ENCODE measurements around the gene CASP6.

The CASP6 gene

DNA sequence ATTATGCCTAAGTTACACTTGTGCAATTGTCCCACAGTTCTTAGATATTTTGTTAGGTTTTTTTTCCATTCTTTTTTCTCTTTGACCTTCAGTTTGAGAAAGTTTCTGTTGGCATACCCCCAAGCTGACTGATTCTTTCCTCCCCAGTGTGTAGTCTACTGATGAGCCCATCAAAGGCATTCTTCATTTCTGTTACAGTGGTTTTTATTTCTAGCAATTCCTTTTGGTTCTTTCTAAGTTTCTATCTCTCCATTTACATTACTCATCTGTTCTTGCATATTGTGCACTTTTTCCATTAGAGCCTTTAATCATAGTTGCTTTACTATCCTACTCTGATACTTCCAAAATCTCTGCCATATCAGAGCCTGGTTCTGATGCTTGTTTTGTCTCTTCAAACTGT, 31.9 kb downstream of the CASP6 start:
- DNase-seq (ENCODE audit: low spot score) = no peak

DNA sequence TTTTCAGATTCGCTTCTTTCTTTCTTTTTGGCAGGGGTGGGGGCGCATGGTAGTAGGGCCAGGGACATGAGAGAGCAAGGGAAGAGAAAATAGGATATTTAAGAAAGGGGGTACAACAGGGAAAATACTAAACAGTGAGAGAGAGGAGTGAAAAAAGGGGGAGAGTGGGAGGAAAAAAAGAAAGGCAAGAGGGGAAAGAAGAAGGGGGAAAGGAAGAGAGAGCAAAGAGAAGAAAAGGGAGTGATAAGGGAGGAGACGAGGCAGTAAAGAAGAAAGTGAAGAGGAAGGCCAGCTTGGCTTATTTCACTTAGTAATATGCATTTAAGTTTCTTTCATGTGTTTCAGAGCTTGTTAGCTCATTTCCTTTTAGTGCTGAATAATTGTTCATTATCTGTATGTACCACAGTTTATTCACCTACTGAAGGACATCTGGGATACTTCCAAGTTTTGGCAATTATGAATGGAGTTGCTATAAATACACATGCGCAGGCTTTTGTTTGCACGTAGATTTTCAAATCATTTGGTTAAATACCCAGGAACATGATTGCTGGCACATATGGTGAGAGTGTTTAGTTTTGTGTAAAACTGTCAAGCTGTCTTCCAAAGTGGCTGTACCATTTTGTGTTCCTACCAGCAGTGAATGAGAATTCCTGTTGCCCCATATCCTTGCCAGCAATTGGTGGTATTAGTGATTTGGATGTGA, 37.3 kb downstream of the CASP6 start:
- no peak for DNase-seq (ENCODE audit: low spot score)

DNA sequence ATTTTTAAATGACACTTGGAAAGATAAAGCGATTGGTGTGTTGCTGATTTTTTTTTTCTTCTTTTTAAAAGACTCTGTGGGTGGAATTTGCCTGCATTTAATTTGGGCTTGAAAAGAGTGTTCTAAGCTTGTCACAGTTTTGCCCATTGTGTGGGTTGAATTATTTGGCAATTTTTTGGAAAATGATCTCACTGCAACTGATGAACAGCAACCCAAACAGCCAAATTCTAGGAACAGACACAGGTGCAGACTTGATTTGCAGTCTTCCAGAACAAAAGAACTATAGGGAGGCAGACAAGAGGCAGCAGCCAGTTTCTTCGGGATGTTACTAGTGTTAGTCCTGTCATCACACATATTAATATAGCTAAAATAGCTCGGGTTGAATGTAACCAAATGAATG, 40.5 kb downstream of the CASP6 start:
- peak; percentile 59 for DNase-seq (ENCODE audit: low spot score)

DNA sequence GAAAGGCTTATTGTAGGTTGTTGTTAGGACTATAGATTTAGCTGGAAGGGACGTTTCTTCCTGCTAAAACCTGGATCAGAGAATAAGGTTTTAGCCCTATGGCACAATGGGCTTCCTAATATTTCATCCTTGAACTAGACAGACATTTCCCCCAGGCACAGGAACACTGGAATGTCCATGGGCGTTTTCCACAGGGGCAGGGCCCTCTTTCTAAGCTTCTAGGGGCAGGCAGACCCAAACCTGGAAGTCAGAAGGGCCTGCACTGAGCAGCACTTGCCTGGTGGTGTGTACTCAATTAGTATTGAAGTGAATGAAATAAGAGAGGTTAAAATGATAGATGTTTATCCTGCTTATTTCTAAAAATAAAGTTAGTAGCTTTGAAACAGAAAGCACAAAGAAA, 41.1 kb downstream of the CASP6 start:
- DNase-seq (ENCODE audit: low spot score) = no peak

DNA sequence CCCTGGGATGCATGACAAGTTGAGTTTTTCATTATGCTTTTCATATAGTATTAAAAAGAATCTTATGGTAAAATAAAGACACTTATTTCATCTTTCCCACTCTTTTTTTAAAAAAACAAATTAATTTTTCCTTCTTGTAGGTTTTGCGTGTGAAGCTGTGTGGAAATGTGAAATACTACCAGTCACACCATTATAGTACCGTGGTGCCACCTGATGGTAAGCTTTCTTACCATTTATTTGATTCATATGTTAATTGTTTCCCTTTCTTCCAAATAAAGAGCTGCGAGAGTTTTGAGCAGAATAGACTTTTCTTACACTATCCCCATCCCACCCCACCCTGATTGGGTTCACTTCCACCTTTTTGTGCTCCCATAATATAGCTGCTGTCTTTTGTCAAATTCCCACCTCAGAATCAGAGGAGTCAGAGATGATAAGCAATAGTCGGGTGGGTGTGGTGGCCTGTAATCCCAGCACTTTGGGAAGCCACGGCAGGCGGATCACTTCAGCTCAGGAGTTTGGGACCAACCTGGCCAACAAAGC, 44.3 kb downstream of the CASP6 start:
- DNase-seq (ENCODE audit: low spot score) = peak; percentile 1

DNA sequence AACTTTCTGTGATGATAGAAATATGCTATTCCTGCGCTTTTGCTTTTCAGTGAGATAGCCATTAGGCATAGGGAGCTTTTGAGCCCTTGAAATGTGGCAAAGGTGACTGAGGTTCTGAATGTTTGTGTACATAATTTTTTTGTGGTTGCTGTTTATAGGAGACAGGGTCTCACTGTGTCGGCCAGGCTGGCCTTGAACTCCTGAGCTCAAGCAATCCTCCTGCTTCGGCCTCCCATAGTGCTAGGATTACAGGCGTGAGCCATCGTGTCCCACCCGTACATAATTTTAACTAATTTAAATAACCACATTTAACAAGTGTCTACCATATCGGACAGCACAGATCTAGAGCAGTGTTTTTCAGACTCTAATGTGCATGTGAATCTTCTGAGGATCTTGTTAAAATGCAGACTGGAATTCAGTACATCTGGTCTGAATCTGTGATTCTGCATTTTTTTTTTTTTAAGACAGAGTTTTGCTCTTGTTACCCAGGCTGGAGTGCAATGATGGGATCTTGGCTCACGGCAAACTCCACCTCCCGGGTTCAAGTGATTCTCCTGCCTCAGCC, 45.3 kb downstream of the CASP6 start:
- no peak for DNase-seq (ENCODE audit: low spot score)

DNA sequence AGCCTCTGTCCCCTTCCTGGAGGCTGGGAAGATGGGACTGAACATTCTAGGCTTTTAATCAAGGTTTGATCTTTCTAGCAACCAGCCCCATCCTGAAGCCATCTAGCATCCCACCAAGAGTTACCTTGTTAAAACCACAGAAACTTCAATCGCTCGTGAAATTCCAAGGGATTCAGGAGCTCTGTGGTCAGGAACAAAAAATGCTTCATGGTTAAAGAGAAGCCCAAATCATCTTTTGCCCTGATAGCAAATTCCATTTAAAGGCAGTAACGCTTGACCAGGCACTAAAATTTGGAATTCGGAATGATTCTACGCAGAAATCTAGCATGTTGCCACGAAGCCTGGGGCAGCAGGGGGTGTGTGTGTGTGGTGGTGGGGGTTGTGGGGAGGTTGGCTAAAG, 47.8 kb downstream of the CASP6 start:
- DNase-seq (ENCODE audit: low spot score) = no peak

DNA sequence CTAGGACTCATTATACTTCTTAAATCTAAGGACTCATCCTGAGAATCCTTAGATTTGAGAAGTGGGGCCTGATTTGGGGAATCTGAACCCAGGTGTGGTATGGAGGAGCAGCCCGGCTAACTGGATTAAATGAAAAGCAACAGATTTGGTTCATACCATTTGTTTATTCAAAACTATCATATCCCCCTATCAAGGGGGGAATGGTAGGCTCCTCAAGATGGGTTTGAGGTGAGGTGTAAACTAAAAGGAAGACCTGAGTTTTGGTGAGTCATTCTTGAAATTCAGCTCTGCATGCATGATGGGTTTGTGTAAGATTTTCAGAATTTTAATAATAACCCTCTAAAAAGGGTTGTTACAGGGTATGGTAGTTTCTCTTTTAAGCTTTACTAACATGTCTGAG, 53.4 kb downstream of the CASP6 start:
- DNase-seq (ENCODE audit: low spot score) = no peak

DNA sequence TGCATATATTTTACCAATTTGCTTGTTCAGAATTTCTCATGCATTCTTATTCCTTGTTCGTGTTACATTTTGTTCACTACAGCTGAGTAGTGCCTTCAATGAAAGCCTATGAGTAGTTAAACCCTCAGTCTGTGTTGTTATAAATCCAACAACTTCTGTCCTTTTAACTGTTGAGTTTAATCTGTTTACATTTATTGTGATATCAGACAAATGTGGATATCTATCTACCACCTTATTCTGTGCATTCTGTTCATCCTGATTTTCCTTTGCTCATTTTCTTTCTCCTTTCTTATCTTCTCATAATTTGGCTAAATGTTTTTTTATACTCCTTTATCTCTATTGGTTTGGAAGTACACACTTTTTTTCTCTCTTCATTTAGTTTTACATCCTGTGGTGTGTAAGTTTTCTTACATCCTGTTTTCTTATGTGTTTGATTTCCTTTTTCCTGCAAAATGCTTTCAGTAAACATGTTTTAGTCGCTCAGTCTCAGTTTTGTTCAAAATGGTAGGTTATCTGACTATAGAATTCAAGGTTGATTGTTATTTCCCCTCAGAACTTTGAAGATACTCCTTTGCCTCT, 54.2 kb downstream of the CASP6 start:
- no peak for DNase-seq (ENCODE audit: low spot score)

DNA sequence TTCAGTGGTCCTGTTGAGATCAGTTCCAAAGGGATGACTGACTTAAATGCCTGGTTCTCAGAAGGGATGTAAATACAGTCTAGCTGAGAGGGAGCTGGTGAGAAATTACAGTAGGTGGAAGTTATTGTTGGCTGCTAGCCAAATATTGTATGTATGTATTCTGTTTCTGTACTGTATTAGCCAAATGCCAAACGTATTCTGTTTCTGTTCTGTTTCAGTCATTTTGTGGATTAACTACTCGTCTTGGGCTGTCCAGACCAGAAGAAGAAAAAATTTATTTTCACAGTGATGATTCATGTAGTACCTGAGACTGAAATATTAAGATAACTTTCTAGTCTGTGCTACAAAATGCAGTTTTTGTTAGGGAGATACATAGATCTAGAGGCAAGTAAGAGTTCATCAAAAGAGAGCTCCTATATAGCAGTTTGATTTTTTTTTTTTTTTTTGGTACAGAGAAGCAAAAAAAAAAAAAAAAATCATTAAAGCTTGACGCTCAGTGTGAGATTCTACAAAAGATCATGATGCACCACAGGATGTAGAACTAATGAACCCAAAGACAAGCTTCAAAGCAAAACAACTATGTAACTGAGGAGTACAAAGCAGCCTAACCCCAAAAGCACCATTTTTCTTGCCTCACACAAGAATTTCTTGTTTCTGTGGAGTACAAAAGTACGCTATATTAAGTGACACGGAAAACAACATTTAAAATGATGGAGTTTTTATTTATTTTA, 54.8 kb downstream of the CASP6 start:
- DNase-seq (ENCODE audit: low spot score) = no peak

DNA sequence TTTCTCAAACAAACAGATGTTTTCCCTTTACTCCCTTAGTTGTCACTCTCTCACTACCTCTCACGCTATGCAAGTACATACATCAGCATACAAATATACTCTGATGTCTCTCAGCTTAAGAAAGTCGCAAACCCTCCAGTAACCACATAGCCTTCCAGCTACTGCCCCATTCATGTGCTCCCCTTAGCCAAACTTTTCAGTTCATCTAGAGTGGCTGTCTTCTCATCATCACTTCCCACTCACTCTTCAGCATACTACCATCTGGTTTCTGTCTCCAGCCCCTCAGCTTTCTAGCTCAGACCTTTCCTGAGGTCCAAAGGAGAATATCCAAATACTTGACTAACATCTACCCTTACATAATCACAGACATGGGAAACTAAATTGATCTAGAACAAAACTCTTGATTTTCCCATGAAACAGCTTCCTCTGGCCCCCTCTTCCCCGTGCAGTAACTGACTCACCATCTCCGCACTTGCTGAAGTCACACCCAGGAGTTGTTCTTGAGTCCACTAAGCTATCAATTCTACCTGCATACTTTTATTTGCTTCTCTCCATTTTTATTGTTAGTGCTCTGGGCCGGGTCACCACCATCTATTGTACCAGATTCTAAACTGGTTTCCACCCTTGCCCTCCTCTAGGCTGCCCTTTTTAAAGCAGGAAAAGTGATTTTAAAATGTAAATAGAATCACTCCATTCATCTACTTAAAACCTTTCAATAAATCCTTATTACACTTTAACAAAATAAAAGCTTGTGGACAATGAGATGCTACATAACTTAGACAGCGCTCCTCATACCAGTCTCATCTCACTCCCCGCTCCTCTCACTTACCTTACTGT, 57.2 kb downstream of the CASP6 start:
- no peak for DNase-seq (ENCODE audit: low spot score)

DNA sequence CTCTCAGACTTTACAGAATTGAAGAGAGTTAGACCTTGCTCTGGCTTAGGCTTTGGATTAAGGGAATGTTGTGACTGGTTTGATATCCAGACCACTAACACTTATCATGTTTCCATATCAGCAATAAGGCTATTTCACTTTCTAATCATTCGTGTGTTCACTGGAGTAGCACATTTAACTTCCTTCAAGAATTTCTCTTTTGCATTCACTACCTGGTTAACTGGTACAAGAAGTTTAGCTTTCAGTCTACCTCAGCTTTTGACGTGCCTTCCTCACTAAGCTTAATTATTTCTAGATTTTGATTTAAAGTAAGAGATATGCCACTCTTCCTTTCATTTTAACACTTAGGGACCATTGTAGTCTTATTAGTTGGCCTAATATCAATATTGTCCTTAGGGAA, 62.6 kb downstream of the CASP6 start:
- no peak for DNase-seq (ENCODE audit: low spot score)
